Measurements from ENCODE around the gene ARSA. TPM values are rescaled to one million over a fixed set of nuclear protein-coding genes. Genes with fewer than 3 reads are reported as not detected.
A peak's percentile ranks its signal among the peaks of the same experiment; 100 is the strongest.

ARSA gene
- total RNA-seq, 2 donors from 2014 or later, result 60.7 to 81.7 TPM

DNA sequence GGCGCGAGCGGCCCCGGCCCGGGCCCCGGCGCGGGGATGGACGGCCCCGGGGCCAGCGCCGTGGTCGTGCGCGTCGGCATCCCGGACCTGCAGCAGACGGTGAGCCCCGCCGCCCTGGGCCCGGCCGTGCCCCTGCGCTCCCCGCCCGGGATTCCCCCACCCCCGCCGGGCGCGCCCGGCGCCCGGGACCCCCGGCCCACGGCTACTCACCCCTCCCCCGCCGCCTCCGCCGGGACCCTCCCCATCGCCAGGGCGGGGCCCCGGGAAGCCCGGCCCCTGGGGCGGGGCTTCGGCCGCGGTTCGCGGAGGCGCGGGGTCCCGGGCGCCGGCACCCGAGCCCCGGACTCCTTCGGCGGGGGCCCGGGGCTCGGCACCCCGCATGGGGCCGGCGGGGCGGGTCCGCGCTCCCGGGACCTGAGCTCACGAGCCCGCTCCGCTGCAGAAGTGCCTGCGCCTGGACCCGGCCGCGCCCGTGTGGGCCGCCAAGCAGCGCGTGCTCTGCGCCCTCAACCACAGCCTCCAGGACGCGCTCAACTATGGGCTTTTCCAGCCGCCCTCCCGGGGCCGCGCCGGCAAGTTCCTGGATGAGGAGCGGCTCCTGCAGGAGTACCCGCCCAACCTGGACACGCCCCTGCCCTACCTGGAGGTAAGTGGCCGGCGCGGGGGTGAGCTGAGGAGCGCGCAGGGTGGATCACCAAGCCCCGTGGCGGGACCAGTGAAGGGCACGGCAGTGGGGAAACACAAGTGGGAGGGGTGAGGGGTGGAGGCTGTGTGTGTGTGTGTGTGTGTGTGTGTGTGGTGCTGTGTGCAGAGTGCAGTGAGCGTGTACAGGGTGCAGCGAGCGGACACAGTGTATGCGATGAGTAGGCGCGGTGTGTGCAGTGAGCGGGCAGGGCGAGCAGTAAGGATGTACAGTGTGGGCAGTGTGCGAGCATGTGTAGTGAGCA is 46.9 kb upstream of the ARSA start:
- 33% methylated on average over 14 of the region's 105 CpGs for WGBS
- no peak for TF ChIP-seq CTCF (IDR thresholded peaks at IDR 0.05)
- TF ChIP-seq POLR2AphosphoS5 (IDR thresholded peaks at IDR 0.05), result no peak
- TF ChIP-seq POLR2A (IDR thresholded peaks at IDR 0.05), result peak; percentile 23
- Histone ChIP-seq H3K27ac (no peak overlapping the region), H3K4me3 (peak overlapping the region; percentile 36 to 48), H3K27me3 (replicated peaks; ENCODE audit: insufficient read depth) (no peaks in the 10 kb centered on the region), H3K36me3 (no peaks in the 10 kb centered on the region), H3K4me1 (replicated peaks) (peaks cover 3% of the 10 kb centered on the region), H3K9me3 (no peaks in the 10 kb centered on the region)
- intact Hi-C loops (cut with DNase I), result no loop called here
- DNase-seq (ENCODE audit: low spot score), result peak; percentile 65

GRCh38 chr22:50674130-50674500 is 46.2 kb upstream of the ARSA start:
- peaks cover 3% of the 10 kb centered on the region for H3K4me1 ChIP-seq (replicated peaks)
- no peaks in the 10 kb centered on the region for H3K36me3 ChIP-seq
- DNase-seq (ENCODE audit: low spot score), result no peak
- no peak for TF ChIP-seq POLR2AphosphoS5 (IDR thresholded peaks at IDR 0.05)
- no peaks in the 10 kb centered on the region for H3K9me3 ChIP-seq
- H3K27ac ChIP-seq, result no peak overlapping the region
- H3K4me3 ChIP-seq, result peak overlapping the region; percentile 12 to 28
- no CpG with 5 or more reads among the region's 43 CpGs for WGBS
- H3K27me3 ChIP-seq (replicated peaks; ENCODE audit: insufficient read depth), result no peaks in the 10 kb centered on the region
- intact Hi-C loops (cut with DNase I), result no loop called here

DNA sequence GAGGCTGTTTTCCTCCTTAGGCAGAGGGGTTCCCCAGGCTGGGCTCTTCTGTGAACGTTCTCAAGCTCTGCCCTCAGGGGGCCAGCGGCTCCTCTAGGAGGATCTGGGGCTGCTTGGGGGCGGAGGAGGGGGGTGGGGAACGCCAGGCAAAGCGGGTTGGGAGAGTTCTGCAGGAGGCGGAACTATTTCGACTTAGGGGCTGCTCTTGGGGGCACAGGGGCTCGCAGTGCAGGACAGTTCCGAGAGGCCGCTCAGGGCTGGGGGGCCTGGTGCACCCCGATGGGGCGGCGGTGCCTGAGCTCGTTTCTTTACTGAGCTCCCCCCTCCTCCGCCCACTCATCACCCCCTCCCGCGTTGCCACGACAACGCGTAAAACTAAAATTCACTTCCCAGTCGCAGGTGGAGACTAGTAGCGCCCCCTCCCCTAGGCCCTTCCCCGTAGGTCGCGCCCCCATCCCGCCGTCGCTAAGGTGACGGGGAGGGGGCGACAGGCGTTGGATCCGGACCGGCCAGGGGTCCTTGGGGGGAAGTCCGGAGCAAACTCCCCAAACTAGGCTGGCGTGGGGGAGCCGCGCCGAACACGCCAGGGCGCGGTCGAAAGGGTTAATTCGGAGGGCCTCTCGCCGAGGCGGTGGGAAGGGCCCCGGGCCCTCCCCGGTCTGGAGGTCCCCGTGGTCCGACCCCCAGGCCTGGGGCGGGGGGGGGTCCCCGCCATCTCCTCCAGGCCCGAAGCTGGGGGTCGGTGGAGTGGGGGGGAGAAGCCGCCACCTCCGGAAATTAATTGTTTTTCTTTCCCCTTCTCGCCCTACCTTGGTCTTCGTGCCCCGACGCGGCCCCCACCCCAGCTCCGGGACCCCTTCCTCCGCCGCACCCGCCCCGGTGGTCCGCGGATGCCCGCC is 45.5 kb upstream of the ARSA start:
- Histone ChIP-seq H3K9me3 (no peaks in the 10 kb centered on the region), H3K27ac (no peak overlapping the region), H3K36me3 (no peaks in the 10 kb centered on the region), H3K4me3 (peak overlapping the region; percentile 12 to 28), H3K27me3 (replicated peaks; ENCODE audit: insufficient read depth) (no peaks in the 10 kb centered on the region), H3K4me1 (replicated peaks) (peaks cover 3% of the 10 kb centered on the region)
- no peak for DNase-seq (ENCODE audit: low spot score)
- whole genome bisulfite sequencing, result 3% methylated on average over 56 of the region's 69 CpGs
- no peak for TF ChIP-seq CTCF (IDR thresholded peaks at IDR 0.05)
- TF ChIP-seq POLR2AphosphoS5 (IDR thresholded peaks at IDR 0.05), result no peak
- TF ChIP-seq POLR2A (IDR thresholded peaks at IDR 0.05), result no peak
- intact Hi-C loops (cut with DNase I), result no loop called here

- intact Hi-C loops (cut with DNase I), result no loop called here
- no peaks in the 10 kb centered on the region for H3K27me3 ChIP-seq (replicated peaks; ENCODE audit: insufficient read depth)
- H3K4me3 ChIP-seq, result peak within 1 kb of the TSS; percentile 12 to 28
- DNase-seq (ENCODE audit: low spot score), result no peak
- no peaks in the 10 kb centered on the region for H3K9me3 ChIP-seq
- 61% methylated on average over 23 of the region's 23 CpGs for WGBS
- H3K36me3 ChIP-seq, result no peaks in the 10 kb centered on the region
- H3K4me1 ChIP-seq (replicated peaks), result peaks cover 3% of the 10 kb centered on the region
- no peak within 1 kb of the TSS for H3K27ac ChIP-seq
- TF ChIP-seq POLR2AphosphoS5 (IDR thresholded peaks at IDR 0.05) (no peak), CTCF (IDR thresholded peaks at IDR 0.05) (no peak), POLR2A (IDR thresholded peaks at IDR 0.05) (no peak)
These were observed 44.7 kb upstream of the ARSA start, which contains the start of gene SHANK3 for GRCh38 chr22:50672471-50673230. Gene SHANK3, plus strand, starts transcription at chr22:50672823.

All from prostate gland (tissue), 2 donors.